ENCODE measurements around the gene DVL1. TPM values are rescaled to one million over a fixed set of nuclear protein-coding genes. Genes with fewer than 3 reads are reported as not detected.

The DVL1 gene
- total RNA-seq, 1 experiment from 2014 or later: 83.9 TPM

DNA sequence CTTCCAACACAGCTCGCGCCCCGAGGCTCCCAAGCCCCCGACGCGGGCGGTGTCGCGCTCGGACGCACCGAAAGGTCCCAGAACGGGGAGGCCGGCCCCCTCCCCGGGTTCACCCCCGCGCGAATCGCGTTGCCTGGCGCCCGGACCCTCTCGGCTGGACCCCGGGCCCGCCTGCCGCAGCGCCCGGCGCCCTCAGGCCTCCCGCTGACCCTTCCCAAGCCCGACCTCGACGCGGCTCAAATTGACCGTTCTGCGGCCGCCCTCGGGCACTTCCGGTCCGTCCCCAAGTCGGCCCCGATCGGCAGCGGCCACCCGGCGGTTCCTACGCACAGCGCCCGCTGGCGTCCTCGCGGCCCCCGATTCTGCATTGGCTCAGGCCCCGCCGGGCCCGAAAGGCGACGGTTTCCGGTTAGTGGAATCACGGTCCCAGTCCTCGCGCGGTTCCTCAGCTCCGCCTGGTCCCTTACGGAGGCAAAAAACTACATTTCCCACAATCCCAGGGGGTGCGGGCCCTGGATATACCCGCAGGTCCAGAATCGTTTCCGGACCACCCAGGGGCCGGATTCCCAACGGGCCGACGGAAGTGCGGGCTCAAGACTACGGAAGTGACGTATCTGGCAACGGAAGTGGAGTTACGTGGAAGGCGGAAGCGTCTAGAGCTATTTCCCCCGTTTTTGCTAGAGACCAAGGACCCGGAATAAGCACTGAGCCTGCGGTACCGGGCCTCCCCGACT is 25.9 kb upstream of the DVL1 start, which contains the start of gene AURKAIP1:
Gene AURKAIP1, minus strand, starts transcription at position 279 of the 734 bp plus-strand sequence. CDS start 451 bp downstream, outside the sequence.
- intact Hi-C loops (cut with micrococcal nuclease; ENCODE audit: unreplicated experiment): no loop called here

DNA sequence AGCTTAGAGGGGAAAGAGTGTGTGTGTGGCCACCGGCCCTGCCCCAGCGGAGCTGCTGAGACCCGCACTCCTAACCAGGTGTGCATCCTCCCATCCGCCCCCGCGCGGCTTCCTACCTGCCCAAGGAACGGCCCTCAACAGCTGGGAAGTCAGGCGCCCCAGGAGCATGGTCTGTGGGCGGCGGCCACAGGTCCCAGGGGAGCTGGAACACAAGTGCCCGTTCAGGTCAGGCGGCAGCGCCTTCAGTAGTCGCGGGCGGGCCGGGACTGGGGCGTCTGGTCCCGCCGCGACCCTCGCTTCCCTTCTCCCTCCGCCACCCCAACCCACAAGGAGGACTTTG is 25.3 kb upstream of the DVL1 start:
- Mint-ChIP-seq H3K27ac (ENCODE audit: unreplicated experiment) (peak overlapping the region; percentile 96), H3K4me1 (ENCODE audit: low read depth, unreplicated experiment) (no peaks in the 10 kb centered on the region), H3K9me3 (ENCODE audit: low read depth, unreplicated experiment) (no peaks in the 10 kb centered on the region), H3K4me3 (ENCODE audit: low read depth, unreplicated experiment) (peak overlapping the region; percentile 75), H3K36me3 (ENCODE audit: insufficient read depth, unreplicated experiment) (peaks cover 24% of the 10 kb centered on the region), H3K27me3 (ENCODE audit: unreplicated experiment) (no peaks in the 10 kb centered on the region)
- DNase-seq: no peak
- BruUV-seq (replicated peaks): no TSS peak
- no peak for TF ChIP-seq CTCF (IDR thresholded peaks at IDR 0.05; ENCODE audit: unreplicated experiment)
- CTCF ChIA-PET: interaction anchor here (1.2 kb wide), 1 partner anchor 130 kb away, joined by 7 read pairs; no protein-coding TSS in a partner anchor
- intact Hi-C loops (cut with micrococcal nuclease; ENCODE audit: unreplicated experiment): no loop called here

More for the DNA sequence above, 25.9 kb upstream of the DVL1 start, which contains the start of gene AURKAIP1:
- peak within 1 kb of the TSS; percentile 75 for H3K4me3 Mint-ChIP-seq (ENCODE audit: low read depth, unreplicated experiment)
- H3K9me3 Mint-ChIP-seq (ENCODE audit: low read depth, unreplicated experiment): no peaks in the 10 kb centered on the region
- CTCF ChIA-PET: interaction anchor here (0.8 to 1.2 kb wide), 3 partner anchors 24 to 130 kb away, joined by 3 to 7 read pairs (median 6); partner anchors contain the start of gene CCNL2
- H3K27me3 Mint-ChIP-seq (ENCODE audit: unreplicated experiment): no peaks in the 10 kb centered on the region
- no peaks in the 10 kb centered on the region for H3K4me1 Mint-ChIP-seq (ENCODE audit: low read depth, unreplicated experiment)
- H3K36me3 Mint-ChIP-seq (ENCODE audit: insufficient read depth, unreplicated experiment): peaks cover 24% of the 10 kb centered on the region
- TF ChIP-seq CTCF (IDR thresholded peaks at IDR 0.05; ENCODE audit: unreplicated experiment): no peak
- no TSS peak for BruUV-seq (replicated peaks)
- peak; percentile 95 for DNase-seq
- H3K27ac Mint-ChIP-seq (ENCODE audit: unreplicated experiment): peak within 1 kb of the TSS; percentile 96

- H3K27ac Mint-ChIP-seq (ENCODE audit: unreplicated experiment): peak overlapping the region; percentile 96
- no peaks in the 10 kb centered on the region for H3K4me1 Mint-ChIP-seq (ENCODE audit: low read depth, unreplicated experiment)
- intact Hi-C loops (cut with micrococcal nuclease; ENCODE audit: unreplicated experiment): no loop called here
- no peak for TF ChIP-seq CTCF (IDR thresholded peaks at IDR 0.05; ENCODE audit: unreplicated experiment)
- BruUV-seq (replicated peaks): TSS peak; percentile 90
- CTCF ChIA-PET: interaction anchor here (0.7 kb wide), 1 partner anchor 105 kb away, joined by 3 read pairs; no protein-coding TSS in a partner anchor
- H3K36me3 Mint-ChIP-seq (ENCODE audit: insufficient read depth, unreplicated experiment): peaks cover 24% of the 10 kb centered on the region
- H3K27me3 Mint-ChIP-seq (ENCODE audit: unreplicated experiment): no peaks in the 10 kb centered on the region
- peak overlapping the region; percentile 75 for H3K4me3 Mint-ChIP-seq (ENCODE audit: low read depth, unreplicated experiment)
- no peaks in the 10 kb centered on the region for H3K9me3 Mint-ChIP-seq (ENCODE audit: low read depth, unreplicated experiment)
- no peak for DNase-seq
Observed at GRCh38 chr1:1373815-1374588, 24.8 kb upstream of the DVL1 start.

DNA sequence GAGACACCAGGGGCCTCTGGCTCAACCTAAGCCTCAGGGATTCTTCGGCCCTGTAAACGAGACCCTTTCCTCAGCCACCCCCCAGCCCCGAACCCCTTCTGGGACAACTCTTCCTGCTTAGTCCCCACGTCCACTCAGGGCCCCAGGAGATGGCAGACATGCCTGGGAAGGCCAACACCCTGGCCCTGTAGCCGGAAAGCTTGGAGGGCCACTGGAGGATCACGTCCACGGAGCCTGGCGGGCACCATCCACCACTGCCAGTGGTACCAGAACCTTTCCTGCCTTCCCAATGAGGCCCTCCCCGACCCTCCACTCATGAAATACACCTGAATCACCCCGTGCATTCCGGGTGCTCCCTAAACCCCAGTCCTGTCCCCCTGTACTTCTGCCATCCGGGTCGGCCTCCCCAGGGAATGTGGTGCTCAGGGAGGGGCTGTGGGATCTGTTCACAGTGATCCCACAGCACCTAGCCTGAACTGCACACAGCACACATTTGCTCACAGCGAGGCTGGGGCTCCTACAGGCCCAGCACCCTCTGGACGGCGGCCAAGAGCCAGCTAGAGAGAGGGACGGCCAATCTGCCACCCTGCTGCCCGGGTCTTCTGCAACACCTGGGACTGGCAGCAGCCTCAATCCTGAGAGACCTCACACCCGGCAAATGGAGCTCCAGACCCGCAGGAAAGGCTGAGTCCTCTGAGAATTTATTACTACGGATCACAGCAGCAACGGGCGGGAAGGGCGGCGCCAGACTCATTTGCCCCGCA is 24.0 kb upstream of the DVL1 start:
- H3K27me3 Mint-ChIP-seq (ENCODE audit: unreplicated experiment): no peaks in the 10 kb centered on the region
- CTCF ChIA-PET: interaction anchor here (0.6 kb wide), 1 partner anchor 50 kb away, joined by 3 read pairs; no protein-coding TSS in a partner anchor
- DNase-seq: no peak
- no TSS peak for BruUV-seq (replicated peaks)
- no peak for TF ChIP-seq CTCF (IDR thresholded peaks at IDR 0.05; ENCODE audit: unreplicated experiment)
- H3K9me3 Mint-ChIP-seq (ENCODE audit: low read depth, unreplicated experiment): no peaks in the 10 kb centered on the region
- no peaks in the 10 kb centered on the region for H3K4me1 Mint-ChIP-seq (ENCODE audit: low read depth, unreplicated experiment)
- intact Hi-C loops (cut with micrococcal nuclease; ENCODE audit: unreplicated experiment): no loop called here
- H3K4me3 Mint-ChIP-seq (ENCODE audit: low read depth, unreplicated experiment): peak overlapping the region; percentile 75
- H3K36me3 Mint-ChIP-seq (ENCODE audit: insufficient read depth, unreplicated experiment): peaks cover 24% of the 10 kb centered on the region
- no peak overlapping the region for H3K27ac Mint-ChIP-seq (ENCODE audit: unreplicated experiment)
